Head of caudate nucleus (tissue), 42 donors: Measurements from ENCODE around the gene NTM.

Experiments
- DNase-seq, 42 donors: peaks; one replicate each; pipeline versions ENCODE4 v3.0.0 to v3.0.0-alpha.2; 2020 to 2021; ENCODE audit warnings: mixed read lengths in 7 of 42
- intact Hi-C: fragments of 100-400 bp; cut with DNase I; formaldehyde crosslinking; loops from one replicate; pipeline ENCODE4 v1.15.0; 2022

Gene NTM

GRCh38 chr11:131449036-131450019 lies 78.9 kb downstream of the NTM start:
- intact Hi-C loops, result no loop called here
- peak in 3 of 42 donors; percentile 11 to 58 (median 30) for DNase-seq

DNA sequence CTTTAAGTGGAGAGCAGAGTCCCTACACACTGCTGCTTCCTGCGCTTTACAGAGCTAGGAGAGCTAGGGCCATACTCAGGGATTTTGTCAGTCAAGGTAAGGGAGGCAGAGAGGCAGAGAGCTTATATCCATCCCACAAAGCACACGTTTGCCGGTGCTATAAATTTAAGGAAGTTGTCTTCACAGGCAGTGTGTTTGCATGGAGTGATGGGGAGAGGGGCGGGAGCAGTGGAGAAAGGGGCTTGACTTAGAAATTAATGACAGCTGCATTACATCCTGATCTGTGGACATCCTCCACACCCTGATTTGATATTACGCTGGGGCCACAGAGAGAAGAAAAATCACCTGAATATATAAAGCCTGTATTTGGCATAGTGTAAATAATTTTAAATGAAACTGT lies 84.1 kb downstream of the NTM start:
- intact Hi-C loops, result no loop called here

GRCh38 chr11:131454989-131455388 lies 84.6 kb downstream of the NTM start:
- DNase-seq, result no peak

More for the DNA sequence above, 84.1 kb downstream of the NTM start:
- DNase-seq, result no peak

DNA sequence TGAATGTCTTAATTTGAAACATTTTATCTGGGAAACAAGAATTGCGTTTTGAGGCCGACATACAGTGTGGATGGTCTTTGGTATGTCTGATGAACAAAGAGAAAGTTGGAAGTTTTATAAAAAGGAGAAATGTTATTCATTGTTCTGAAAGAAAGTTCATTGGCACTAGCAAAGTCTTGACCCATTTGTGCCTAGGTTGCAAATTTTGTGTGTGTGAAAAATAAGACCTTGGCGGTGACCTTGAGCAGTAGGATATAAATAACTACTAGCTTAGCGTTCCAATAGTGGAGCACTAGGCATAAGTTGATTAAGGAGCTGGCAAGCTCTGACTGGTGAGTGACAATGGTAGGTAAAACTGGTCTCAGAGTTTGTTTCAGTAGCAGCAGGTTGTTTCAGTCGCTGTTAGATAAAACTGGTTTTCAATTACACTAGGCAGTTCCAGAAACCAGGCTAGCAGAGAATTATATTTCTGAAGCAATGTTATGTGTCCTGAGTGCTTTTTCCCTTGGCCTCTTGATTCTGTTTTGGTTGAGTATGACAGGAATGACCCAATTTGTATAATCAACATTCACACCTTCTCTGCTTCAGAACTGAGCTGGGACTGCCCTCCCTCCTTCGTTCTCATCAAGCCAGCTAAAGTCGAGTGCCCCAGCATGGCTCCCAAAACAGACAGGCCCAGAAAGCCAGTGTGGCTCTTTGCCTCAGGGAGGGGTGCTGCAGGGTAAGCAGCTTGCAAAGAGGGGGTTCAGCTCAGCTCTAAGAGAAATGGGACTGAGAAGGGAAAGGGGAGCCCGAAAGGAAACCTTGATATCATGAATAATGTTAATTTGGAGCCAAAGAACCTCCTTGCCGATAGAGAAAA lies 85.7 kb downstream of the NTM start:
- DNase-seq, result no peak
- intact Hi-C loops, result no loop called here

More at GRCh38 chr11:131454989-131455388, 84.6 kb downstream of the NTM start:
- intact Hi-C loops, result no loop called here

- DNase-seq, result no peak
- intact Hi-C loops, result no loop called here
These were observed 86.7 kb downstream of the NTM start for GRCh38 chr11:131457163-131457562.

DNA sequence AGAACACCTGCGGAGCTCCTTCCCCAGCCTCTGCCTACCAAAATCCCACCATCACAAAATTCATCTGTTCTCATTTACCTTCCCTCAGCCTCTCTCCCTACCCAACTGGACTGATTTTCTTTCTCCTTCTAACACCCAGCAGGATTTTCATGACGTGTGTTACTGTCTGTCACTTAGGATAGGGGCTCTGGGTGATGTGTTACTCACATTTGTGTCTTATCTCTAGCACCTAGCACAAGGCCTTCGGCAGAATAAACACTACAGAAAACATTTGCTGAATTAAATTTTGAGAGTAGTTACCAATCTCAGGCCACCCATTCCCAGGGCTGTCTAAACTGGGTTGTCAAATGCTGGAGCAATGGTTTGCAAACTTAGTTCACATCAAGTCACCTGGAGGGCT lies 88.0 kb downstream of the NTM start:
- intact Hi-C loops, result no loop called here

GRCh38 chr11:131460931-131461330 lies 90.5 kb downstream of the NTM start:
- intact Hi-C loops, result loop anchor here (10.0 kb wide), 1 partner anchor 86 kb away; the partner anchor contains the start of gene NTM
- no peak for DNase-seq

More for the DNA sequence above, 88.0 kb downstream of the NTM start:
- DNase-seq, result no peak

GRCh38 chr11:131462622-131463021 lies 92.2 kb downstream of the NTM start:
- intact Hi-C loops, result loop anchor here (10.0 kb wide), 1 partner anchor 88 kb away; the partner anchor contains the start of gene NTM
- DNase-seq, result no peak

DNA sequence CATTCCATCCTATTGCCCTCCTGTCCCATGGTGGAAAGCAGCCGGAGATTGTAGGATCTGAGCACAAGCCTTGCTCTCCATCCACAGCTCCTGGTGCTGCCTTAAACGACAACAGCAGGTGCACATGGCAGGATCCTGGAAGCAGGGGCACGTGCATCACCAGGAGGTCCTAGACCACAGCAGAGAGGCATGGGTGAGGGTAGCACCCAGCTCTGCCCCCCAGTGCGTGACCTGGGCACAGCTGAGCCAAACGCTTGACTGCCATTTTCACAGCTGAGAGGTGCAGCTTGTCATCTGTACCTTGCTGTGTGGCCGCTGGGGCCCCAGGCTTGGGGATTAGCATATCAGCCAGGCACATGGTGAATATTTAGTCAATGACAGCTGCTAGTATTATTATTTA lies 92.7 kb downstream of the NTM start:
- intact Hi-C loops, result loop anchor here (10.0 kb wide), 1 partner anchor 88 kb away; the partner anchor contains the start of gene NTM

GRCh38 chr11:131463649-131464425 lies 93.4 kb downstream of the NTM start:
- intact Hi-C loops, result loop anchor here (10.0 kb wide), 1 partner anchor 89 kb away; the partner anchor contains the start of gene NTM
- DNase-seq, result peak in 41 of 42 donors; percentile 29 to 80 (median 59)

More for the DNA sequence above, 92.7 kb downstream of the NTM start:
- no peak for DNase-seq

DNA sequence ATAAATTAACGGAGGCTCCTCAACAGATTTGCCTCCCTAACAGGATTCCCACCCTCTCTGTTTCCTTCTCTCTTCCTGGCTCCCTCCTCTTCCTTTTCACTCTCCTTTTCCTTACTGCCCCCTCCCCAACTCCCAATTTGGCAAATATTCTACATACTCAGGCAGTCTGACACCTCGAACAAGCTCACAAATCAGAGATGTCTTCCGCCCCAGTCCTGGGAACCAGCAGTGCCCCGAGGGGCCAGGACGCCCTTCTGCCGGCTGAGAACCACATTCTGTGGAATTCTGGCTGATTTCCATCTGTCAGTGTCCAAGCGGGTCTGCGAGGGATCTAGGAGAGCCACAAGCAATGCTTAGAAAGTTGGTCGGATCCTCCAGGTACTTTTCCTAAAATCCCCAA lies 94.0 kb downstream of the NTM start:
- no peak for DNase-seq
- intact Hi-C loops, result loop anchor here (10.0 kb wide), 1 partner anchor 90 kb away; the partner anchor contains the start of gene NTM

GRCh38 chr11:131465039-131465438 lies 94.6 kb downstream of the NTM start:
- no peak for DNase-seq
- intact Hi-C loops, result loop anchor here (10.0 kb wide), 1 partner anchor 90 kb away; the partner anchor contains the start of gene NTM

DNA sequence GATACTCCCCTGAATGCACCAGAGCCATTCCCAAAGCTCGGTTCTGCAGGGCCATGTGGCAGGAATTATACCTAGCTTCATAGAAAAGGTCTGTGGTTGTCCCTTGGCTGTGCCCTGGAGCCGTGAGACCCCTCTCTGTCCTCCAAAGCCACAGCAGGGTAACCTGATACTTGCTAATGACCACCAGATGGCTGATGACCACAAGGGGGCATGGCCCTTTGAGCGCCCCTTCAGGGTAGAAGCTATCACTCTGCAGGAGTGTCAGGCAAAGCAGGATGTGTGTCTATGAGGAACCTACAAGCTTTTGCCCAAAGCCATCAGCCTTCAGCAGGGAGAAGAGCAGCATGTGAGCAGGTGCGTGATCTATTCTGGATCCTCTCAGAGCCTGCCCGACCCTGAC lies 95.3 kb downstream of the NTM start:
- intact Hi-C loops, result loop anchor here (10.0 kb wide), 1 partner anchor 91 kb away; the partner anchor contains the start of gene NTM

DNA sequence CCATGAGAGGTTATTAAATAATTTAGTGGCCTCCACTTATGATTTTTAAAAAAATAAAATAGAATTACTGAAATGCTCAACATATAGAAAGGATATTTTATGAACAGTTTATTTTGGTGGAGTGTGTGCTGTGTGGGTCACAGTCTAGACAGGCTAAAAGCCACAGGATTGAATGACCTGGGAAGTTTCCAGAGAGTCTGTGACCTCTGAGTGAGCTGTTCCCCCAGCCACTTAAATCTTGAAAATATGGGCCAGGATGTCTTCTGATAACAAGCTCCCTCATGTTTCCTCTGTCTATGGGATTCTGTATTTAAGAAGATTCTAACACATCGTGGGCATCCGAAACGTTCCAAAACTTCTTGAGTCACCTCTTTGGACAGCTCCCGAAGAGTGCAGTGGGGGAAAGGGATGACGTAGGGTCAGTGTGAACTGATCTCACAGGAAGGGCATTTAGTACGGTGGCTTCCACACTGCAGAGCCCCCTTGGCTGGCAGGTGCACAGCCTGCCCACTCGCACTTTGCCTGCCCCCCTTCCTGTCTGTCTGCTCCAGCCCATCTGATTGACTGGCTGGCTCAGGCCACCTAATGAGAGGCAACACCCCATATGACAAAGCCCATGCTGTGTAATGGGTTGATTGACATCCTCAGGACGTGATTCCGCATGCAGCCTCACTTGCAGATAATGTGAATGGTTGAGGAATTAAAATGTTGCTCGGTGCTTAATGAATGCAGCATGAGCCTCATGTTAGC lies 97.4 kb downstream of the NTM start:
- DNase-seq, result no peak
- intact Hi-C loops, result loop anchor here (10.0 kb wide), 1 partner anchor 93 kb away; the partner anchor contains the start of gene NTM

More for the DNA sequence above, 95.3 kb downstream of the NTM start:
- DNase-seq, result peak in 1 of 42 donors; percentile 60

- intact Hi-C loops, result loop anchor here (10.0 kb wide), 1 partner anchor 94 kb away; the partner anchor contains the start of gene NTM
- no peak for DNase-seq
These were observed 98.2 kb downstream of the NTM start for GRCh38 chr11:131468565-131468964.

- DNase-seq, result no peak
- intact Hi-C loops, result no loop called here
These were observed 100.0 kb downstream of the NTM start for GRCh38 chr11:131470216-131470925.

DNA sequence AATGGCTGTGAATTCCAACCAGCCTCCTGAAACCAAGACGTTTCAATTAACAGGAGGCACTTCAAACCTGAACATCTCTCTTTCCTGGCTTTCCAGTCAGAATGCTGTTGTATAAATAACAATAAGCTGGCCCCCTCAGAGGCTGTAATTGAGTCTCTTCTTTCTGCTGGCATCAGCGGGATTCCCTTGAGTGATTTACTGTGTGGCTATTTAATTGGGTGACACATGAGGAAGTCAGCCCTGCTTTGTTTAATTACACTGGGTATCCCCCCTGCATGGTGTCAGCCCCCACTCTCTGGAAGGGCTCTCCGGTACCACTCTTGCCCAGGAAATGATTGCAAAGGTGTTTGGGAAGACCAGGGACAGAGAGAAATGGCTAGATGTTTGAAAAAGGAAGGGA lies 101.6 kb downstream of the NTM start:
- intact Hi-C loops, result no loop called here
- DNase-seq, result no peak
